GM19463 (cell line): ENCODE data around the gene NHSL2.
A peak's percentile ranks its signal among the peaks of the same experiment; 100 is the strongest.

Experiments used
- ATAC-seq: cut with Tn5 transposase; IDR thresholded peaks from one replicate; pipeline ENCODE4 v1.9.1; 2021; ENCODE audit warnings: mild to moderate bottlenecking, moderate library complexity; ENCODE audit not compliant: unreplicated experiment

The NHSL2 gene

DNA sequence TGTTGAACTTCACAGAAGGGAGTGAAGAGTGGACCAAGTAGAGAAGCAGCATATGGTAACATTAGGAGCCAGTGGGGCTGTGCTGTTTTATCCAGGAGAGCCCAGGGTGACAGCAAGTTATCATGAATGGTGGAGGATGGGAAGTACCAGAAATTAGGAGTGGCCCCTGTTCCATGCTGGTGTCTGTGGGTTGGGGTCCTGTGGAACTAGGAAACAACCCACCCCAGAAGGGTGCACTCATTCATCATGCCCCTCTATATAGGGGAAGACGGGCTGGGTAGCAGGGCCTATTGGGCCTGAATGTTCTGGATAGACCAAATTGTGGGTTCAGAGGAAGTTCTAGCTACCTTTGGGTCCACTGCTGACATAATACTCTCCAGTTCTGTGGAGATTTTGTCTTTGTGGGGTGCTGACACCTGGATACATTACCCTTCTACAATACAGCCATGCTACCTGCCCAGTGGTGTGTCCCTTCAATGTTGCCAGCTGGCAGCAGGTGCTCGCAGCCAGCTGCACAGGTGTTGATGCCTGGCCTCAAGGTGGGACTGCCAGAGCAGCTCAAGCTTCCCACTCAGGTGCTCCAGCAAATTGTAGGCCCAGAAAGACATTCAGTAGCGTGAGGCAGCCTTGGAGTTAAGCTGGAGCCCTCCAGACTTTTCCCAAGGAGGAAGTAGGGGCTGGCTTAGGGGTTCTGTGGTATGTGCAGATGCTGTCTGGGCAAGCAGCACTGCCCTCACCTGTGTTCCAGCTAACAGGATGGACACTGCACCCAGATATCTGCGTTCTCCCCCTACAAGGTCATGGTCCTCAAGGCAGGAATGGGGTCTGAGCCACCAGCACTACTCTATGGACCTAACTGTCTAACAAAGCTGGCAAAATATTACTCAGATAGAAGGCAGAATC is 106.5 kb downstream of the NHSL2 start:
- no peak for ATAC-seq

DNA sequence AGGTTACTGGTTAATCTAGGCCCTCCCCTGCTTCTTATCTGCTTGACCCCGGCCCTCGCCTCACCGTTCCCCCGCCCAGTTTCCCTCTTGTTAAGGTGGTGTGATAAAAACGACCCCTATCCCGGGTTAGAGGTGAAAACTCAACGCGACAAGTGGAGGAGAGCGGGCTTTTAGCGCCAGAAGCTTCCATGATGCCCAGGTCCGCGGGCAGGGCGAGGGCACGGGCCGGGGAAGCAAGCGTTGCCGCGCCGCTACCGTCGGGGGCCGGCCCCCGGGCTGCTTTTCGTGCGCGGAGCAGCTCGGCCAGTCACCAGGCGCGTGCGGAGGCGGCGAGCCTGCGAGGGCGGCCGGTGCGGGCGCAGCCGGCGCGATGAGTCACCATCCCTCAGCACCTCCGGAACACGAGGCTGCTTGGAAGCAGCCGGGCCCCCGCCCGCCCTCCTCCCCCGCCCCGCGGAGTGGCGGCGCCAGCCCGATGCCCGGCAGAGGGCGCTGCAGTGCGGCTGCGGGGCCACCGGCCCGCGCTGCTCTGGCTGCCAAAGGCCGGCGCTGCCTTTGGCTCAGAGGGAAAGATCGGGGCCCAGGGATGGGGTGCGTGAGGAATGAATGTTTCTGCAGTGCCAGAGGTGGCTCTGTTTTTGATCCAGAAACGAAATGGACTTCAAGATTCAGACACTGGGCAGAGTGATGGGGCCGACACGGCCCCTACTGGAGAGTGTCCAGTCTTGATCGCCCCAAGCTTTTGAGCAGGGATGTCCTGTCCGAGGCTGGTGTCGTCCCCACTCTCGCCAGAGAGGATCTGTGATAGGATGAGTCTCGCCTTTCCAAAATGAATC is 107.8 kb downstream of the NHSL2 start:
- peak; percentile 78 for ATAC-seq

GRCh38 chrX:72019487-72019886 is 108.8 kb downstream of the NHSL2 start:
- ATAC-seq, result no peak

DNA sequence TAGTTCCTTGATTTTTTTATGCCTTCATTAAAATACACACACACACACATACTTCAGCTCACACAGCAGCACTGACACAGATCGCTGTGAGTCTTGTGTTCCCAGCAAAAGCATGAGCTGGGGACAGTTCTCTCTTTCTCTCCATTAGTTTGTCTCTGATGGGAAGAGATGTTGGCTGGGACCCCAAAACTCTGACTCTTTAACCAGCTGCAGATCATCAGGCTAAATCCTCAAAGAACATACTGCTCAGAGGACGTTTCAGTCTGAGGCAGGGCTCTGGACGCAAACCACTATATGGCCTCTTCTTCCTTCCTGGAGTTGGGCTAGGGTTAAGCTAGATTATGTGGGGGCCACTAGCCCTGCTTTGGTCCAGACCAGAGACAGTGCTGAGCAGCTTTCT is 109.6 kb downstream of the NHSL2 start:
- ATAC-seq, result no peak

DNA sequence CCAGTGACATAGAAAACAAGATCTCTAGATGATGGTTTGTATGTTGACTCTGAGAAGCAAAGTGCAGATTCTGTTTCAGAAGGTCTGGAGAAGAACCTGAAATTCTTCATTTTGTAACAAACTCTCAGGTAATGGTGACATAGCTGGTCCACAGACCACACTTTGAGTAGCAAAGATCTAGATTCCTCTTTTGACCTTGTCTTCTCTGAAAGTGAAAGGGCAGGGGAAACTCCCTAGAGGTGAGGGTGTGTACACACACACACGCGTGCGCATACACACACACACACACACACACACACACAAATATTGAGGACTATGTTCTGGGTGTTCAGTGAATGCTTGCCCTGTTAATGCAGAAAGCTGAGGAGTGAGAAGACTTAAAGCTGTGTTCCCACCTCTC is 110.1 kb downstream of the NHSL2 start:
- no peak for ATAC-seq

DNA sequence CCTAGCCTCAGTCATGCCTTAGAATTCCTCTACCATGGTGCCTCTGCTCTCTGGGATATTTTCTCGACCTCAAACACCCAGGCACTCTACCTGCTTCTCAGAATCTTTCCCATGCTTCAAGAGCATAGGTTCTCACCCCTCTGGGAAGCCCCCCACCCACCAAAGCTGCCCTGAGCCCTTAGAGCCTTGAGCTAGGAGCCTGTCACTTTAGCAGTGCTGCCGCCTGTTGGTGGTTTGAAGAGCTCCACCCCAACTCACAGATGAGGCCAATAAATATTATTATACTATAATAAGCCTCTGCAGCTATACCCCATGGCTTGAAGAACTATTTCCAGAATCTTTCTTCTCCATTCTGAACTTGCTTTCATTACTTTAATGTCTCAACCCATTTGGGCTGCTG is 111.3 kb downstream of the NHSL2 start:
- ATAC-seq, result no peak

DNA sequence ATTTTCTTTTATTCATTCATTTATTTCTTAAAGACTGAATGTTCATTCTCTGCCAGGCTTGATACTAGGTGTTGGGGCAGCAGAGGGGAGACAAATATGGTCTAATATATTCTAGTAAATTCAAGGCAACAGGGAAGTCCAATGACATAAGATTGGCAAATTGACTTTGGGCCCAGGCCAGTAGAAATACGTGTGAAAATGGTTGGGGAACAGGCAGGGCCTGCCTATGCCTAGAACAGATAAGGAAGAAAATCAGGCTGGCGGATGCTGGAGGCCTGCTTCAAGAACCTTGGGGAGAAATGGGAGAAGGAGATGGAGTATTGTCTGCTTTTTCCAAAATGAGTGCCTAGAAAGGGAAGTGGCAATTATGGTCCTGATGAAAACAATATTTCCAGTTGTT is 112.4 kb downstream of the NHSL2 start:
- ATAC-seq, result no peak

DNA sequence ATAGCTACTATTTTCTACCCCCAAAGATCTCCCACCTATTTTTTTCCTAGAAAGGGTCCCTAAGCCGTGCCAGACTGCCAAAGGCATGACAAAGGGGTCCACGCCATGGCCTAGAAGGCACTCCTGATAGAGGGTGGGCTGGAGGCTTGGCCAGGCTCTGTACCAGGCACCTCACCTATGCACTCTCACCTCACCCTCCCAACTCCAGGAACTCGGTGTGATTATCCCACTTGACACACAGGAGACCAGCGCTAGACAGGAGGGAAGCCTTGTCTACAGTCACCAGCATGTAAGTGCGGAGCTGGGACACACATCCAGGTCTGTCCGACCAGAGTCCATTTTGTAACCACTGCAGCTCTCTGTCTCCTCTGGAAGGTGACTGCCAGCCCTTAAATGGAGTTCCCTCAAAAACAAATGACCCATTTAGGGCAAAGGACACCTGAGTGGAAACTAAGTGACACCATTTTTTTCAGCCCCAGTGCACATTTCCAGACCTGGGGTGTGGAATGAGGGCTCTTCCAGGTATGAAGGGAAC is 114.7 kb downstream of the NHSL2 start:
- no peak for ATAC-seq

GRCh38 chrX:72026341-72027023 is 115.8 kb downstream of the NHSL2 start:
- peak; percentile 65 for ATAC-seq

- ATAC-seq, result no peak
These were observed 116.6 kb downstream of the NHSL2 start for GRCh38 chrX:72027024-72027913.

- ATAC-seq, result no peak
These were observed 117.3 kb downstream of the NHSL2 start for GRCh38 chrX:72027914-72028307.

DNA sequence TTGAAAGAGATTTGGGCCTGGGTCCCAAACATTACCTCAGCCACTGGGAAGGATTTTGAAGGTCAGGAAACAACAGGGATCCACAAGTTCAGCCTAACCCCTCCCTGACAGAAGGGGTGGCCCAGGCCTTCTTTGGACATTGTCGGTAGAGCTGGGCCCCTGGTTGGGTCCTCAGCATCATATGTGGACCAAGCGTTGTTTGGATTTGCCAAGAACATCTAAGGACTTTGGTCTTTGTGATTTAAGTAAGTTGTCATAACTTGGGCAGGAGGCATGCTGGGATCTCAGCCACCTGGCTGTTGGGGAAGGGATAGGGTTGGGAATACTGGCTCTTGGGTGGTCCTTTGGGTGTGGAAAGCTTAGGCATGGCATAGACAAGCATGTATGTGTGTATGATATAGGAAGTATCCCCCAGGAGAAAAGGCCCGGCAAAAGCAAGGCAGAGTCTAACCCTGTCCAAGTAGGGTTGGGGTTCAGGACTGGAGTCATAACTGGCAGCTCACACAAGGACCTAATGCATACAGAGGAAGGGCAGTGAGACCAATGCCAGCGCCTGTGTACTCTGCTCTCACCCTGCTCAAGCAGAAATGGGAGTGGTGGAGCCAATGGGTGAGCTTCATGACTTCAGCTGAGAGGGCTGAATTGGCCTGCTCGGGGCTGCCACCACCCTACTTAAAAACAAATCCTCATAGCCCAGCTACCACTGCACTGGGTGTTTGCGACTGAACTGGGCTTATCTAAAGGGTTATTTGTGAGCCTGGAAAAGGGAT is 118.2 kb downstream of the NHSL2 start:
- no peak for ATAC-seq

DNA sequence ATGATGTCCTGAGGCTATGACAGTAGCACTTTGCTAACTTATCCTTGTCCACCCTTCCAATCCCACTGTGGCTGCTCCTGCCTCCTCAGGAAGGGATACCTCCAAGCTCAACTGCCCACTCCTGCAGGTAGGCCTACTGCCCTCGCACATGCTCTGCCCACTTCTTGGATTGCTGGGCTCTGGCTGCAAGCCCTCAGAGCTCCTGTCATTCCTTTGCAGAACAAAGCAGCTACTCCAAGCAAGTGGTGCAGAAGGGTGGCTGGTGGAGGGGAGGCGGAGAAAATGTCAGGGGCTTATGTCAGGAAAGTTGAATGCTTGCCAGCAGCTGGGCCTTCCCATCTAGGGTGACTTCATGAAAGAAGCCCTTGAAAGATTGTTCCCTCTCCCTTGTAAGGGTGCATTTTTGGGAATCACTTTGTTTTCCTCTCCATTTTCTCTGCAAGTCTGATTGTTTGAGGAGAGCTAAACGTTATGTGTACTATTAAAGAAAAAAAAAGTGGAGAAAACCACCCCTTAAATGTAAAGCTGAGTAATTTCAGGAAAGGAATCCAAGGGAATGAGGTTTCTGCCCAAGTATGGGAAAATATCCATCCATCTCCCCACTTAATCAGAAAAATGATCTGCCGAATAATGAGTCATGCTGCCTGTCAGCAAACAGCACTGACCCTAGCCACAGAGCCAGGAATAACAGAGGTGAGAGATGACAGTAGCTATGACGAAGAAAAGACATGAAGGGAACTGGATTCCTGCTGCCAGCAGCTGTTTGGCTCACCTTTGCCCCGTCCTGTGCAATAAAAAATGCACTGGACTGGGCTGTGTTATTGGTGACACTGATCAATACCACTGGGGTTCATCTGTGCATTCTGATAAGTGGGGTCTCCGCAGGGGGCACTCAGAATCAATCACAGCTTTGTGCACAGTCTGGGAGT is 119.1 kb downstream of the NHSL2 start:
- no peak for ATAC-seq

DNA sequence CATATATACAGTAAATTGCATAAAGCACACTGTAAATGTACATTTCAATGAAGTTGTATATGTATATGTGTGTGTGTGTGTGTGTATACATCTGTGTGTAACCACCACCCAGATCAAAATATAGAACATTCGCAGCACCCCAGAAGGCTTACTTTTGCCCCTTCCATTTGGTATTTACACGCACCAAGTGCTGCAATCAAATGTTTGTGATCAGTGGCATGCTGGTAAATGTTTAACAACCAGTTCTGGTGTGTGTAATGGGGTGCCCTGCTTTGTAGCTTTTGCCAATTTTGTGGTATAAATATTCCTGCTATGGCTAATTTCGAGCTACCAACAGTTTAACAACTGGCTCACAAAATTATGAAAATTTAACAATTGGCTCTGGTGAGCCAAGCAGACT is 119.8 kb downstream of the NHSL2 start:
- no peak for ATAC-seq

GRCh38 chrX:72031118-72031517 is 120.5 kb downstream of the NHSL2 start:
- no peak for ATAC-seq

DNA sequence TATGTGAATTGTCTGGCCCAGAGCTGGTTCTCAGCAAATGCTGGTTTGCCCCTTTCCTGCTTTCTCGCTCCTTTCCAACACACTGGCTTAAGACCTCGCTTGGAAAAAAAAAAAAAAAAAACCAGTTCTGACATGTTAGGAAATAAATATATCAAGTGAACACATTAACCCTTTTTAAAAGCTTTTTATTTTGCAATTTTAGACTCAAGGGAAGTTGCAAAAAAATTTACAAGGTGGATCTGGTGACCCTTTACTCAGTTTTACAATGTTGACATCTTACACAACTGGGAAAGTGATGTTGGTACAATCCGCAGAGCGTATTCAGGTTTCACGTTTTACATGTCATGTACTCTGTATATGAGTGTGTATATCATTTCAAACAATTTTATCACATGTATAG is 121.0 kb downstream of the NHSL2 start:
- ATAC-seq, result no peak

GRCh38 chrX:72037601-72038000 is 127.0 kb downstream of the NHSL2 start:
- ATAC-seq, result no peak

DNA sequence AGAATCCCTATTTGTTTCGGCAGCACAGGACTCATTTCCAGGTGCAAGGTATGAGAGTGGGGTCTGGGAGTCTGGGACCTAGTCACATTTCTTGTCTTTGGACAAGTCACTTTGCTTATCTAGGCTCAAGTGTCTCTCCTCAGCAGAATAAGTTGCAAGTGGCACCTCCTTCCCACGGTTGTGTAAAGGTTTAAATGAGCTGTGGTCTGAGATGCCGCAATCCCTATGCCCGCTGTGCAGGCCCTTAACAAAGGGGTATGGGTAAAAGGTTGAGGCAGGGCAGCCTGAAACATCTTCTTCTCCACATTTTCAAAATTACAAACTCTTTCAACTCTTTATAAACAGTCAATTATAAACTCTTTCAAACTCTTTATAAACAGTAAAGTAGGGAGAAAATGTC is 127.4 kb downstream of the NHSL2 start:
- ATAC-seq, result no peak
